Stimulated activated naive B cell treated with anti-CD40 and anti-IgM and Interleukin-4, amounts not matched to agents 10 μg/mL and 1 μg/mL and 100 μg/mL, for 72 hours (primary cell): ENCODE measurements around the gene CHD2.
A peak's percentile ranks its signal among the peaks of the same experiment; 100 is the strongest.

ENCODE experiments used
- ATAC-seq, 2 donors: fragments of 150-1000 bp; cut with Tn5 transposase; replicated peaks; 2 replicates each; pipeline ENCODE4 v1.10.0; 2021; ENCODE audit warnings: moderate library complexity in 1 of 2
- DNase-seq: peaks from one replicate; pipeline ENCODE4 v3.0.0; 2021
- H3K27ac Mint-ChIP-seq: one replicate; pipeline ENCODE4 v1.8.0; 2022; ENCODE audit warnings: mild to moderate bottlenecking, mixed read lengths
- H3K27me3 Mint-ChIP-seq, 2 donors: one replicate each; pipeline ENCODE4 v1.8.0; 2022; ENCODE audit warnings: mixed read lengths in 2 of 2
- H3K36me3 Mint-ChIP-seq, 2 donors: one replicate each; pipeline ENCODE4 v1.8.0; 2022; ENCODE audit warnings: mixed read lengths in 2 of 2, mild to moderate bottlenecking in 1 of 2
- H3K4me1 Mint-ChIP-seq, 2 donors: one replicate each; pipeline ENCODE4 v1.8.0; 2022; ENCODE audit warnings: mixed read lengths in 2 of 2, mild to moderate bottlenecking in 1 of 2
- H3K4me3 Mint-ChIP-seq, 2 donors: one replicate each; pipeline ENCODE4 v1.8.0; 2022; ENCODE audit warnings: mild to moderate bottlenecking in 2 of 2, mixed read lengths in 2 of 2, moderate library complexity in 1 of 2
- H3K9me3 Mint-ChIP-seq, 2 donors: one replicate each; pipeline ENCODE4 v1.8.0; 2022; ENCODE audit warnings: mixed read lengths in 2 of 2, mild to moderate bottlenecking in 1 of 2

The CHD2 gene

DNA sequence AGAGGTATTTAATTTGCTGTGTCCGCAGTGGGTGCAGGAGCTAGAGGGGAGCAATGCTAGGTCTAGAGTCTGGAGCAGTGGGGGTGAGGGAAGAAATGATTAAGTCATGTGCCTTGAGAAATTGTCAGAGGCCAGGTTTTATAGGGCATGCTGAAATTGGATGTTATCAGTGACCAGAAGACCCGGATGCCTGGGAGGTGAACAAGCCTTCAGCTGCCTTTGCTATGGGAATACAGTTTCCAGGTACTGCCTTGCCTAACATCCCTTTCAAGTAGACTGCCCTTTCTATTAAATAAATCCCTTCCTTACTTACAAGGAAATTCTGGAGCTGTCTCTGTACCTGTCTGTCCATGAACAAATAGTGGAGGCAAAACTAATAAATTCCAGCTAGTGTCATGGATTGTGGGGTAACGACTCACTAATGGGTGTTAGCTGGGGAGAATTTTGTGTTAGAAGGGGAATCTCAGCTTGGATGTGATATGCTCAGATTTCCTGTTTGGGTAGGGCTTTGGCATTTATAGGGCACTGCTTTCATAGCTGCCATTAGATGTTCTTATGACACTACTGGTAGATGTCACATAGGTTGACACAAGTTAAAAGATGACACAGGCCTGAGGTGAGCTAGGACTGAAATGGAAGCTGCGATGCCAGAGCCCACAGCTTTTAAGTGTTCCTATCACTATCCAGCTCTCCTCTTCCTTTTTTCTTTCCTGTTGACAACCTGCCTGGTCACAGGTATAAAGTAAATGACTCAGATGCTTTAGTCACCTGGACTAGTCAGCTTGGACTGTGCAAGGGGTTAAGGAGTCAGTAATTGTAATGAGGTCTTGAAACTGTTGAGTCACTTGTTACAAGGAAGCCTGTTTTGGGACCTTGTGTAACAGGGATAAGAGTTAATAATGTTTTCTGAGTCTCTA is 21.3 kb downstream of the CHD2 start:
- Mint-ChIP-seq H3K36me3 (peaks cover 46 to 65% of the 10 kb centered on the region in 2 donors), H3K27me3 (no peaks in the 10 kb centered on the region), H3K4me3 (peak overlapping the region; percentile 55 to 76), H3K27ac (peak overlapping the region; percentile 87), H3K4me1 (peaks cover 50 to 82% of the 10 kb centered on the region in 2 donors), H3K9me3 (peaks cover 0 to 3% of the 10 kb centered on the region in 2 donors)
- ATAC-seq (peak; percentile 48 to 60), DNase-seq (no peak)

- H3K4me3 Mint-ChIP-seq = peak overlapping the region; percentile 55 to 76
- H3K27ac Mint-ChIP-seq = peak overlapping the region; percentile 87
- H3K4me1 Mint-ChIP-seq = peaks cover 41 to 75% of the 10 kb centered on the region in 2 donors
- peaks cover 0 to 3% of the 10 kb centered on the region in 2 donors for H3K9me3 Mint-ChIP-seq
- H3K36me3 Mint-ChIP-seq = peaks cover 44 to 65% of the 10 kb centered on the region in 2 donors
- DNase-seq = no peak
- ATAC-seq = peak; percentile 83 to 87
- H3K27me3 Mint-ChIP-seq = no peaks in the 10 kb centered on the region
Observed at GRCh38 chr15:92922418-92923002, 22.4 kb downstream of the CHD2 start.

DNA sequence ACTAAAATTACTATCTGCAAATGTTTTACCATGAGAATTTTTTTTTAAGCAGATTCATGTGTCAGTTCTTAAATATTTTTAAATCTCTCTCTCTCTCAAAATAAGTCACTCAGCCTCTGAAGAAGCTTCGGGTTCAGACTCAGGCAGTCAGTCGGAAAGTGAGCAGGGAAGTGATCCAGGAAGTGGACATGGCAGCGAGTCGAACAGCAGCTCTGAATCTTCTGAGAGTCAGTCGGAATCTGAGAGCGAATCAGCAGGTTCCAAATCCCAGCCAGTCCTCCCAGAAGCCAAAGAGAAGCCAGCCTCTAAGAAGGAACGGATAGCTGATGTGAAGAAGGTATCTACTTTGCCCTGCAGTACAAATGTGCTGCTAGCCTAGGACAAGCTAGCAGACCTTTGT is 24.1 kb downstream of the CHD2 start:
- H3K27ac Mint-ChIP-seq = peak overlapping the region; percentile 74
- H3K27me3 Mint-ChIP-seq = no peaks in the 10 kb centered on the region
- DNase-seq = no peak
- no peak for ATAC-seq
- peaks cover 35 to 67% of the 10 kb centered on the region in 2 donors for H3K4me1 Mint-ChIP-seq
- peaks cover 45 to 73% of the 10 kb centered on the region in 2 donors for H3K36me3 Mint-ChIP-seq
- H3K9me3 Mint-ChIP-seq = no peaks in the 10 kb centered on the region
- no peak overlapping the region for H3K4me3 Mint-ChIP-seq

DNA sequence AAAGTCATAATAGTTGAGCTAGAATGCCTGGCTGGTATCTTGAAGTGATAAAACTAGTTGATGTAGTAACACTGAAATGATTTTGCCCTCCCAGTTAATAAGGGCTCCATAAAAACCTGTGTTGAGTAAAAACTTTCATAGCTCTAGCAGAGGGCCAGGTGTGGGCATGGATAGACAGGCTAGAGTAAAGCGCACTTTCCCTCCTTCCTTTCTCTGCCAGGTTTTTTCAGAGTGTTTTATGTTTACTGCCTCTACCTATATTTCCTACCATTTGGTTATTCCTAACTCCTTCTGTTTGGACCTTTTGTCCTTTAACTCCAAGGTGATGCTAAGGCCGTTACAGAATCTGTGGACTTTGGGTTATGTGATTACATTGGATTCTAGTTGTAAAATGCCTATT is 25.3 kb downstream of the CHD2 start:
- Mint-ChIP-seq H3K27ac (peak overlapping the region; percentile 20), H3K4me3 (no peak overlapping the region), H3K4me1 (peaks cover 32 to 59% of the 10 kb centered on the region in 2 donors), H3K27me3 (no peaks in the 10 kb centered on the region), H3K9me3 (no peaks in the 10 kb centered on the region), H3K36me3 (peaks cover 51 to 74% of the 10 kb centered on the region in 2 donors)
- DNase-seq = no peak
- no peak for ATAC-seq

DNA sequence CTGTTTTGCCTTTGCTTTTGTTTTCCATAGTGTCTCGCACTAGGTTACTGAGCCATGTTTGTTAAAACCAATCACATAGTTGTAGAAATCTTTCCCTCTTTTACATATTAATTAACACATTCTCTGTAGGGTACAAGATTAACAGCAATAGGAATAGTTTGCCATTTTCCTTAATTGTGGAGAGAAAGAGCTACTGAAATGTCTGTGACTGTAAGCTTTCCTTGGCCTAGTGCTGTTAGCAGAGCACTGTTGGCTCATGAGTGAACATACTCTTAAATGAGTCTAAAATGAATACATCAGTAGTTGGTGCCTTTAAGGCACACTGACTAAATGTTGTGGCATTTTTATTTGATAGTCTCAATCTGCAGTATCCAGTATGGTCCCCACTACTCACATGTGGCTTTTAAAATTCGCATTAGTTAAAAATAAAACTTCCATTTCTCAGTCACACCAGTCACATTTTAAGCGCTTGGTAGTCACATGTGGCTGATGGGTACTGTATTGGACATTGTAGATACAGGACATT is 28.2 kb downstream of the CHD2 start:
- no peaks in the 10 kb centered on the region for H3K9me3 Mint-ChIP-seq
- H3K27me3 Mint-ChIP-seq = no peaks in the 10 kb centered on the region
- H3K4me3 Mint-ChIP-seq = no peak overlapping the region

GRCh38 chr15:92929002-92929401 is 28.9 kb downstream of the CHD2 start:
- Mint-ChIP-seq H3K36me3 (peaks cover 49 to 70% of the 10 kb centered on the region in 2 donors), H3K27ac (no peak overlapping the region), H3K9me3 (no peaks in the 10 kb centered on the region), H3K4me1 (peaks cover 6 to 25% of the 10 kb centered on the region in 2 donors), H3K27me3 (no peaks in the 10 kb centered on the region), H3K4me3 (no peak overlapping the region)
- DNase-seq = no peak
- ATAC-seq = no peak

More for the DNA sequence above, 28.2 kb downstream of the CHD2 start:
- peaks cover 8 to 32% of the 10 kb centered on the region in 2 donors for H3K4me1 Mint-ChIP-seq
- H3K27ac Mint-ChIP-seq = no peak overlapping the region
- peaks cover 47 to 71% of the 10 kb centered on the region in 2 donors for H3K36me3 Mint-ChIP-seq
- ATAC-seq = no peak
- DNase-seq = no peak

GRCh38 chr15:92930054-92930621 is 30.0 kb downstream of the CHD2 start:
- DNase-seq (no peak), ATAC-seq (no peak)
- Mint-ChIP-seq H3K27me3 (no peaks in the 10 kb centered on the region), H3K4me3 (no peak overlapping the region), H3K4me1 (peaks cover 4 to 27% of the 10 kb centered on the region in 2 donors), H3K27ac (peak overlapping the region; percentile 28), H3K9me3 (no peaks in the 10 kb centered on the region), H3K36me3 (peaks cover 56 to 72% of the 10 kb centered on the region in 2 donors)

GRCh38 chr15:92930776-92931175 is 30.7 kb downstream of the CHD2 start:
- ATAC-seq = no peak
- H3K36me3 Mint-ChIP-seq = peaks cover 57 to 74% of the 10 kb centered on the region in 2 donors
- no peaks in the 10 kb centered on the region for H3K9me3 Mint-ChIP-seq
- no peak for DNase-seq
- H3K27me3 Mint-ChIP-seq = no peaks in the 10 kb centered on the region
- H3K4me3 Mint-ChIP-seq = no peak overlapping the region
- H3K4me1 Mint-ChIP-seq = peaks cover 3 to 30% of the 10 kb centered on the region in 2 donors
- H3K27ac Mint-ChIP-seq = peak overlapping the region; percentile 56

GRCh38 chr15:92932946-92933649 is 33.0 kb downstream of the CHD2 start:
- Mint-ChIP-seq H3K9me3 (no peaks in the 10 kb centered on the region), H3K36me3 (peaks cover 54 to 65% of the 10 kb centered on the region in 2 donors), H3K4me1 (peaks cover 4 to 24% of the 10 kb centered on the region in 2 donors), H3K4me3 (no peak overlapping the region), H3K27ac (no peak overlapping the region), H3K27me3 (no peaks in the 10 kb centered on the region)
- DNase-seq (no peak), ATAC-seq (no peak)

- Mint-ChIP-seq H3K4me1 (peaks cover 4 to 24% of the 10 kb centered on the region in 2 donors), H3K36me3 (peaks cover 51 to 59% of the 10 kb centered on the region in 2 donors), H3K27ac (no peak overlapping the region), H3K9me3 (no peaks in the 10 kb centered on the region), H3K4me3 (no peak overlapping the region), H3K27me3 (no peaks in the 10 kb centered on the region)
- no peak for DNase-seq
- no peak for ATAC-seq
Observed at GRCh38 chr15:92933831-92934230, 33.7 kb downstream of the CHD2 start.

- H3K4me3 Mint-ChIP-seq = no peak overlapping the region
- DNase-seq = no peak
- peaks cover 56 to 64% of the 10 kb centered on the region in 2 donors for H3K36me3 Mint-ChIP-seq
- H3K27ac Mint-ChIP-seq = no peak overlapping the region
- H3K4me1 Mint-ChIP-seq = peaks cover 4 to 24% of the 10 kb centered on the region in 2 donors
- ATAC-seq = no peak
- H3K9me3 Mint-ChIP-seq = no peaks in the 10 kb centered on the region
- no peaks in the 10 kb centered on the region for H3K27me3 Mint-ChIP-seq
Observed at GRCh38 chr15:92934716-92935115, 34.6 kb downstream of the CHD2 start.

GRCh38 chr15:92936138-92936537 is 36.0 kb downstream of the CHD2 start:
- H3K9me3 Mint-ChIP-seq = no peaks in the 10 kb centered on the region
- H3K4me1 Mint-ChIP-seq = peaks cover 4 to 19% of the 10 kb centered on the region in 2 donors
- H3K36me3 Mint-ChIP-seq = peaks cover 44 to 52% of the 10 kb centered on the region in 2 donors
- H3K27me3 Mint-ChIP-seq = no peaks in the 10 kb centered on the region
- DNase-seq (no peak), ATAC-seq (no peak)
- H3K4me3 Mint-ChIP-seq = no peak overlapping the region
- H3K27ac Mint-ChIP-seq = no peak overlapping the region

DNA sequence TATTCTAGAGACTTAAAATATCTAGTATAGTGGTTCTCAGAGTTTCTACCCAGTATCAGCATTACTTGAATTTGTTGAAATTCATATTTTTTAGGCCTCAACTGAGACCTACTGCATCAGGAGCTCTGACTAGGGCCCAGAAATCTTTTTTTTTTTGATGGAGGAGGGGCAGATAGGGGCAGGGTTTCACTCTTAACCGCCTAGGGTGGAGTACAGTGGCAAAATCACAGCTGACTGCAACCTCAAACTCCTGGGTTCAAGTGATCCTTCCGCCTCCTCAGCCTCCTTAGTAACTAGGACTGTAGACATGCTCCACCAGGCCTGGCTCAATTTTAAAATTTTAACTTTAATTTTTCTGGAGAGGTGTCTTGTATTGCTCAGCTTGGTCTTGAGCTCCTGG is 36.6 kb downstream of the CHD2 start:
- no peak for ATAC-seq
- Mint-ChIP-seq H3K9me3 (no peaks in the 10 kb centered on the region), H3K27me3 (no peaks in the 10 kb centered on the region), H3K27ac (no peak overlapping the region), H3K36me3 (peaks cover 46 to 51% of the 10 kb centered on the region in 2 donors), H3K4me1 (peaks cover 4 to 19% of the 10 kb centered on the region in 2 donors), H3K4me3 (no peak overlapping the region)
- DNase-seq = no peak

- Mint-ChIP-seq H3K4me1 (peaks cover 7 to 25% of the 10 kb centered on the region in 2 donors), H3K4me3 (no peak overlapping the region), H3K9me3 (no peaks in the 10 kb centered on the region), H3K36me3 (peaks cover 54 to 56% of the 10 kb centered on the region in 2 donors), H3K27ac (peak overlapping the region; percentile 31), H3K27me3 (no peaks in the 10 kb centered on the region)
- no peak for DNase-seq
- ATAC-seq = no peak
Observed at GRCh38 chr15:92937901-92938300, 37.8 kb downstream of the CHD2 start.
